HepG2 (cell line): ENCODE data around the gene CHN2. TPM values are rescaled to one million over a fixed set of nuclear protein-coding genes. Genes with fewer than 3 reads are reported as not detected.

Experiments
- ATAC-seq: fragments of 200-7000 bp; cut with Tn5 transposase; 3 replicates; pipeline ENCODE4 v1.9.1; 2020; ENCODE audit warnings: mild to moderate bottlenecking, moderate library complexity
- BruUV-seq: library from RNA; stranded (reverse); fragments of 400-500 nt; replicated peaks from 2 replicates; lab custom pipeline; 2021; lab: Mats Ljungman, UMichigan
- CTCF ChIA-PET: fragments of 300-600 bp; formaldehyde crosslinking; extraction: SDS; loops from one replicate; lab custom pipeline; 2021; ENCODE audit warnings: low total read pairs, inconsistent platforms, low intra/inter-chr PET ratio; lab: Yijun Ruan, JAX
- POLR2A ChIA-PET: fragments of 350-600 bp; sonication (Branson Sonifier 250); formaldehyde crosslinking; loops from one replicate; lab custom pipeline; 2020; ENCODE audit warnings: antibody characterized with exemption, inconsistent platforms; lab: Yijun Ruan, JAX
- DNase-seq: peaks from one replicate; pipeline ENCODE4 v3.0.0-alpha.2; 2015; ENCODE audit warnings: low spot score
- FAIRE-seq: peaks from 3 replicates; lab custom pipeline; 2011; peaks lifted over from hg19 to GRCh38; lab: Jason Lieb, UNC
- H2AFZ ChIP-seq: one replicate; pipeline ENCODE4 v1.6.1; 2011; ENCODE audit warnings: low read length, inconsistent platforms
- H3K27ac ChIP-seq: fragments of 300-600 bp; 3 replicates; pipeline ENCODE4 v1.8.0; 2011; ENCODE audit warnings: mixed run types, mild to moderate bottlenecking, mixed read lengths, low read length, inconsistent platforms; ENCODE audit not compliant: insufficient read depth; ENCODE audit errors: extremely low read length
- H3K27me3 ChIP-seq, 2 experiments: fragments of 200-600 bp in 1 of 2; 2 replicates in 1 of 2; 3 replicates in 1 of 2; pipeline versions ENCODE4 v1.6.0 to v1.8.0; 2011; ENCODE audit warnings: low read length in 2 of 2, mild to moderate bottlenecking in 2 of 2, moderate library complexity in 2 of 2, inconsistent platforms in 1 of 2; ENCODE audit not compliant: insufficient read depth in 2 of 2, control insufficient read depth in 1 of 2
- H3K36me3 ChIP-seq, 2 experiments: fragments of 200-600 bp in 1 of 2; replicated peaks in 1 of 2; 2 replicates in 1 of 2; 3 replicates in 1 of 2; pipeline versions ENCODE4 v1.5.1 to v1.8.0; 2011; ENCODE audit warnings: low read length in 2 of 2, inconsistent platforms in 1 of 2; ENCODE audit not compliant: insufficient read depth in 2 of 2, control insufficient read depth in 1 of 2
- H3K4me1 ChIP-seq: 2 replicates; pipeline ENCODE4 v1.5.1; 2012; ENCODE audit warnings: low read length, inconsistent platforms; ENCODE audit not compliant: insufficient read depth
- H3K4me2 ChIP-seq: 2 replicates; pipeline ENCODE4 v1.6.0; 2011; ENCODE audit warnings: low read depth, low read length, inconsistent platforms
- H3K4me3 ChIP-seq, 3 experiments: fragments of 200-600 bp in 1 of 3; sonication (generic), shearing (Covaris generic) in 1 of 3; replicated peaks in 1 of 3; 2 replicates each; pipeline ENCODE4 v1.5.1; 2011 to 2016; ENCODE audit warnings: low read length in 3 of 3, inconsistent platforms in 2 of 3, low read depth in 2 of 3, mild to moderate bottlenecking in 2 of 3, control low read depth in 1 of 3, mixed read lengths in 1 of 3; ENCODE audit not compliant: insufficient read depth in 1 of 3
- H3K79me2 ChIP-seq: one replicate; pipeline ENCODE4 v1.6.1; 2011; ENCODE audit warnings: low read length, inconsistent platforms; ENCODE audit not compliant: insufficient read depth
- H3K9ac ChIP-seq: 2 replicates; pipeline ENCODE4 v1.6.0; 2011; ENCODE audit warnings: mild to moderate bottlenecking, low read depth, low read length, inconsistent platforms; ENCODE audit not compliant: insufficient read depth
- H3K9me3 ChIP-seq: 2 replicates; pipeline ENCODE4 v1.5.1; 2012; ENCODE audit warnings: mild to moderate bottlenecking, low read length
- H4K20me1 ChIP-seq: 2 replicates; pipeline ENCODE4 v1.6.0; 2011; ENCODE audit warnings: inconsistent platforms, mild to moderate bottlenecking, low read length, moderate library complexity; ENCODE audit not compliant: insufficient read depth
- AHDC1 ChIP-seq: sonication (generic); formaldehyde crosslinking; IDR thresholded peaks from 2 replicates; pipeline ENCODE4 v1.5.1; 2020; ENCODE audit warnings: mild to moderate bottlenecking, missing genetic modification reagents, borderline replicate concordance
- GPBP1L1 ChIP-seq: sonication (generic); formaldehyde crosslinking; IDR thresholded peaks from 2 replicates; pipeline ENCODE4 v1.5.0; 2020; ENCODE audit warnings: mild to moderate bottlenecking, missing genetic modification reagents
- GTF3A ChIP-seq: sonication (generic); formaldehyde crosslinking; conservative IDR thresholded peaks from 2 replicates; pipeline ENCODE4 v1.4.0; 2020; ENCODE audit warnings: mild to moderate bottlenecking, missing genetic modification reagents
- HCFC1 ChIP-seq: fragments of 150-350 bp; IDR thresholded peaks from 2 replicates; pipeline ENCODE4 v1.6.1; 2014; ENCODE audit warnings: low read depth, low read length
- MLXIP ChIP-seq: sonication (generic); formaldehyde crosslinking; IDR thresholded peaks from 2 replicates; pipeline ENCODE4 v1.9.0; 2021; ENCODE audit warnings: missing genetic modification reagents, borderline replicate concordance
- SNAPC2 ChIP-seq: sonication (generic); formaldehyde crosslinking; IDR thresholded peaks from 2 replicates; pipeline ENCODE4 v1.8.1; 2022; ENCODE audit warnings: mild to moderate bottlenecking, missing genetic modification reagents
- TBL1XR1 ChIP-seq: fragments of 150-350 bp; IDR thresholded peaks from 2 replicates; pipeline ENCODE4 v1.6.1; 2014; ENCODE audit warnings: borderline replicate concordance, low read length; ENCODE audit not compliant: partially characterized antibody
- ZBTB34 ChIP-seq: sonication (generic); formaldehyde crosslinking; IDR thresholded peaks from 2 replicates; pipeline ENCODE4 v1.8.0; 2022; ENCODE audit warnings: mild to moderate bottlenecking, missing genetic modification reagents
- ZNF691 ChIP-seq: sonication (generic); formaldehyde crosslinking; IDR thresholded peaks from 2 replicates; pipeline ENCODE4 v1.4.0; 2020; ENCODE audit warnings: missing genetic modification reagents, low read depth, mild to moderate bottlenecking, borderline replicate concordance
- ZNF784 ChIP-seq: sonication (generic); formaldehyde crosslinking; IDR thresholded peaks from 2 replicates; pipeline ENCODE4 v1.5.1; 2020; ENCODE audit warnings: missing genetic modification reagents, mild to moderate bottlenecking, borderline replicate concordance
- ZNF891 ChIP-seq: sonication (generic); formaldehyde crosslinking; IDR thresholded peaks from 2 replicates; pipeline ENCODE4 v1.5.0; 2020; ENCODE audit warnings: mild to moderate bottlenecking, missing genetic modification reagents
- WGBS: methylation state at CpG from one replicate; pipeline ENCODE4 v1.1.6; 2017; ENCODE audit warnings: low lambda C conversion rate; 5-methylcytosine and 5-hydroxymethylcytosine counted together
- in situ Hi-C: cut with HindIII; loops from 2 replicates; pipeline ENCODE4 v1.10.0; 2017; ENCODE audit warnings: low pct_unique_long_range_greater_than_20kb; ENCODE audit not compliant: extremely low pct_ligation_motif_present
- intact Hi-C: fragments of 100-400 bp; cut with micrococcal nuclease; formaldehyde crosslinking; loops from one replicate; pipeline ENCODE4 v1.10.0; 2022; ENCODE audit not compliant: unreplicated experiment
- polyA plus RNA-seq, 8 experiments: library from polyadenylated mRNA; depleted of rRNA in 3 of 8; stranded (reverse) in 7 of 8; unstranded in 1 of 8; fragments of >200 nt; fragmentation: Illumina TruSeq in 4 of 8; extraction: Trizol in 4 of 8; gene quantifications; 2 replicates each; pipeline versions ENCODE4 v1.2.1 to v1.2.3, GENCODE V29; 2011 to 2016; ENCODE audit warnings: low read depth in 4 of 8, missing spikeins in 1 of 8, mixed read lengths in 1 of 8; ENCODE audit not compliant: insufficient read depth in 1 of 8
- total RNA-seq, 5 experiments: library from RNA; depleted of rRNA; stranded (reverse); fragments of >200 nt; fragmentation: Illumina TruSeq; extraction: Trizol; gene quantifications; 2 replicates each; pipeline ENCODE4 v1.2.3, GENCODE V29; 2016; ENCODE audit warnings: low read depth in 1 of 5

The CHN2 gene
- total and polyA plus RNA-seq, 2 of the 13 experiments (the other 11 are each of a cell fraction or from before 2014, with no cell fraction given), result 23.5 to 30.5 TPM

GRCh38 chr7:29476916-29477315 is 282.3 kb downstream of the CHN2 start:
- Histone ChIP-seq H3K36me3 (no peaks in the 10 kb centered on the region; a peak in 2 of 5 replicates), H3K9me3 (no peaks in the 10 kb centered on the region), H3K4me3 (no peak overlapping the region), H3K27me3 (no peaks in the 10 kb centered on the region), H3K27ac (no peak overlapping the region), H2AFZ (no peak overlapping the region), H4K20me1 (no peaks in the 10 kb centered on the region), H3K9ac (no peak overlapping the region), H3K4me1 (peaks cover 50% of the 10 kb centered on the region), H3K4me2 (no peak overlapping the region), H3K79me2 (no peaks in the 10 kb centered on the region)
- intact Hi-C loops (no loop called here), in situ Hi-C loops (no loop called here)
- CTCF ChIA-PET, result no interaction called here
- no TSS peak for BruUV-seq
- POLR2A ChIA-PET, result no interaction called here
- FAIRE-seq, result no peak
- no peak for DNase-seq
- ATAC-seq, result no peak
- 72% methylated on average over 4 of the region's 4 CpGs for WGBS
- TF ChIP-seq SNAPC2 (CRISPR knock-in tag) (no peak), TBL1XR1 (no peak), ZNF891 (CRISPR knock-in tag) (no peak), HCFC1 (no peak), ZNF691 (CRISPR knock-in tag) (no peak), GPBP1L1 (CRISPR knock-in tag) (no peak), ZBTB34 (no peak), GTF3A (CRISPR knock-in tag) (no peak), ZNF784 (CRISPR knock-in tag) (no peak), AHDC1 (no peak), MLXIP (CRISPR knock-in tag) (no peak)
